PC-3 (cell line): Measurements from ENCODE around the gene LSM3. TPM values are rescaled to one million over a fixed set of nuclear protein-coding genes. Genes with fewer than 3 reads are reported as not detected.

ENCODE experiments used
- ATAC-seq: fragments of 200-7000 bp; cut with Tn5 transposase; 2 replicates; pipeline ENCODE4 v1.9.1; 2020; ENCODE audit warnings: mild to moderate bottlenecking, moderate library complexity
- BruUV-seq: library from RNA; stranded (reverse); fragments of 400-500 nt; replicated peaks from 2 replicates; lab custom pipeline; 2021; lab: Mats Ljungman, UMichigan
- CTCF ChIA-PET: fragments of 300-600 bp; sonication (Branson Sonifier 250); formaldehyde crosslinking; loops from one replicate; lab custom pipeline; 2022; ENCODE audit warnings: antibody characterized with exemption; lab: Charles Lee
- POLR2A ChIA-PET: fragments of 300-600 bp; sonication (Branson Sonifier 250); formaldehyde crosslinking; loops from one replicate; lab custom pipeline; 2022; ENCODE audit warnings: antibody characterized with exemption; ENCODE audit not compliant: unreplicated experiment; lab: Charles Lee
- DNase-seq: peaks from one replicate; pipeline ENCODE4 v3.0.0-alpha.2; 2015
- H2AFZ ChIP-seq: fragments of 300-600 bp; sonication (generic); 2 replicates; pipeline ENCODE4 v1.6.0; 2016; ENCODE audit warnings: antibody characterized with exemption, low read length
- H3F3A ChIP-seq: fragments of 300-600 bp; sonication (generic); one replicate; pipeline ENCODE4 v1.6.0; 2017; ENCODE audit warnings: antibody characterized with exemption, low read length, control low read depth, mild to moderate bottlenecking; ENCODE audit not compliant: unreplicated experiment
- H3K27ac ChIP-seq: fragments of 300-600 bp; sonication (generic); 2 replicates; pipeline ENCODE4 v1.5.1; 2016; ENCODE audit warnings: mild to moderate bottlenecking, low read length
- H3K27me3 ChIP-seq: fragments of 300-600 bp; sonication (generic); 2 replicates; pipeline ENCODE4 v1.6.1; 2016; ENCODE audit warnings: low read length, mixed read lengths
- H3K36me3 ChIP-seq: fragments of 300-600 bp; sonication (generic); 2 replicates; pipeline ENCODE4 v1.6.1; 2016; ENCODE audit warnings: low read depth, mixed run types, low read length, mixed read lengths
- H3K4me1 ChIP-seq: fragments of 300-600 bp; sonication (generic); 2 replicates; pipeline ENCODE4 v1.5.1; 2016; ENCODE audit warnings: low read length; ENCODE audit not compliant: insufficient read depth
- H3K4me2 ChIP-seq: fragments of 300-600 bp; sonication (generic); 2 replicates; pipeline ENCODE4 v1.6.0; 2016; ENCODE audit warnings: low read length
- H3K4me3 ChIP-seq: fragments of 300-600 bp; sonication (generic); 2 replicates; pipeline ENCODE4 v1.5.1; 2016; ENCODE audit warnings: mild to moderate bottlenecking, low read length, mixed read lengths
- H3K79me2 ChIP-seq: fragments of 300-600 bp; sonication (generic); 2 replicates; pipeline ENCODE4 v1.6.1; 2017; ENCODE audit warnings: low read length, mixed read lengths
- H3K9ac ChIP-seq: fragments of 300-600 bp; sonication (generic); 2 replicates; pipeline ENCODE4 v1.6.0; 2016; ENCODE audit warnings: mild to moderate bottlenecking, low read length
- H3K9me2 ChIP-seq: fragments of 300-600 bp; sonication (generic); replicated peaks from 2 replicates; pipeline ENCODE4 v1.6.1; 2016; ENCODE audit warnings: mixed run types, low read length, mixed read lengths
- H3K9me3 ChIP-seq: fragments of 300-600 bp; sonication (generic); 2 replicates; pipeline ENCODE4 v1.6.1; 2016; ENCODE audit warnings: low read length, mixed read lengths
- H4K20me1 ChIP-seq: fragments of 300-600 bp; sonication (generic); 2 replicates; pipeline ENCODE4 v1.6.1; 2016; ENCODE audit warnings: low read length, mixed read lengths
- CTCF ChIP-seq: fragments of 300-600 bp; sonication (generic); conservative IDR thresholded peaks from 2 replicates; pipeline ENCODE4 v1.5.1; 2017; ENCODE audit warnings: antibody characterized with exemption, low read depth, mild to moderate bottlenecking, low read length
- EZH2 ChIP-seq: fragments of 300-600 bp; sonication (generic); IDR thresholded peaks from one replicate; pipeline ENCODE4 v1.6.1; 2017; ENCODE audit warnings: antibody characterized with exemption, mild to moderate bottlenecking, low read length; ENCODE audit not compliant: unreplicated experiment
- EZH2phosphoT487 ChIP-seq: fragments of 300-600 bp; sonication (generic); IDR thresholded peaks from 2 replicates; pipeline ENCODE4 v1.6.1; 2018; ENCODE audit warnings: mild to moderate bottlenecking, antibody characterized with exemption, low read length, borderline replicate concordance
- intact Hi-C: fragments of 100-400 bp; cut with micrococcal nuclease; formaldehyde crosslinking; loops from 2 replicates; pipeline ENCODE4 v1.9.0; 2023
- total RNA-seq: library from RNA; depleted of rRNA; stranded (reverse); fragments of >200 nt; gene quantifications from 2 replicates; pipeline ENCODE4 v1.2.3, GENCODE V29; 2014

LSM3 gene
- total RNA-seq, 1 experiment from 2014 or later = 27.2 TPM

GRCh38 chr3:14172496-14172895, 6.1 kb upstream of the LSM3 start:
- H3K4me2 ChIP-seq = no peak overlapping the region
- H3K4me3 ChIP-seq = no peak overlapping the region
- POLR2A ChIA-PET = interaction anchor here (0.8 kb wide), 1 partner anchor 27 kb away, joined by 4 read pairs; no protein-coding TSS in a partner anchor
- peaks cover 12% of the 10 kb centered on the region; the same call in 1 of the 2 replicates for H4K20me1 ChIP-seq
- peaks cover 30% of the 10 kb centered on the region for H3K4me1 ChIP-seq
- no peak overlapping the region for H3K27ac ChIP-seq
- no TSS peak for BruUV-seq
- no peaks in the 10 kb centered on the region for H3F3A ChIP-seq
- no peaks in the 10 kb centered on the region for H3K9me2 ChIP-seq
- H3K9ac ChIP-seq = no peak overlapping the region
- CTCF ChIA-PET = no interaction called here
- H2AFZ ChIP-seq = no peak overlapping the region
- H3K27me3 ChIP-seq = no peaks in the 10 kb centered on the region
- DNase-seq (no peak), ATAC-seq (no peak)
- intact Hi-C loops = no loop called here
- H3K79me2 ChIP-seq = peaks cover 38% of the 10 kb centered on the region
- no peaks in the 10 kb centered on the region for H3K9me3 ChIP-seq
- H3K36me3 ChIP-seq = peaks cover 48% of the 10 kb centered on the region
- TF ChIP-seq EZH2 (no peak), CTCF (no peak), EZH2phosphoT487 (no peak)

DNA sequence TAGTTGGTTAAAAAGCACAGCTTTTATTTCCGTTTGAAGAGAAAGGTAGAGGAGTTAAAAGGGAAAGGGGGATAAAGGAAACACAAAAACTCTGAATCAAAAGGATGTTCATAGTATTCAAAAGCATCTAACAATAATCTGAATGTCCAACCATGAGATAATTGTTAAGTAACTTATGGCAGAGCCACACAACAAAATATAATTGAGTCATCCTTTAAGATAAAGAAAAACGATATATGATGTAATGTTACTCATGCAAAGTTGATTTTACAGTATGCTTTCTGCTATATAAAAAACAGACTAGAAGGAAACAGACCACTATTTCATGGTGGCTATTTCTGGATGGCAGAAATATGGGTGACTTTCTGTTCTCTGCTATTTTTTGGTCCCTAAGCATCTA, 4.1 kb upstream of the LSM3 start:
- Histone ChIP-seq H3K4me3 (no peak overlapping the region), H3K9me3 (no peaks in the 10 kb centered on the region), H3K27me3 (no peaks in the 10 kb centered on the region), H3K4me2 (no peak overlapping the region), H4K20me1 (peaks cover 12% of the 10 kb centered on the region; the same call in 1 of the 2 replicates), H3K36me3 (peaks cover 28% of the 10 kb centered on the region), H3K9me2 (no peaks in the 10 kb centered on the region), H2AFZ (no peak overlapping the region), H3K27ac (no peak overlapping the region), H3K79me2 (peaks cover 54% of the 10 kb centered on the region), H3K9ac (no peak overlapping the region), H3F3A (no peaks in the 10 kb centered on the region), H3K4me1 (peaks cover 34% of the 10 kb centered on the region)
- ATAC-seq = no peak
- DNase-seq = no peak
- no peak for TF ChIP-seq EZH2
- no peak for TF ChIP-seq CTCF
- no peak for TF ChIP-seq EZH2phosphoT487
- POLR2A ChIA-PET = interaction anchor here (0.6 kb wide), 1 partner anchor 50 kb away, joined by 5 read pairs; the partner anchor contains the start of genes CHCHD4 and TMEM43
- intact Hi-C loops = no loop called here
- CTCF ChIA-PET = no interaction called here
- no TSS peak for BruUV-seq

- DNase-seq (peak; percentile 22), ATAC-seq (no peak)
- Histone ChIP-seq H3K9me2 (no peaks in the 10 kb centered on the region), H3F3A (no peaks in the 10 kb centered on the region), H3K36me3 (peaks cover 18% of the 10 kb centered on the region), H3K27ac (no peak overlapping the region), H3K4me3 (no peak overlapping the region), H3K9me3 (no peaks in the 10 kb centered on the region), H2AFZ (no peak overlapping the region), H3K9ac (no peak overlapping the region), H3K27me3 (no peaks in the 10 kb centered on the region), H3K79me2 (peaks cover 64% of the 10 kb centered on the region), H3K4me1 (peaks cover 40% of the 10 kb centered on the region), H4K20me1 (peaks cover 12% of the 10 kb centered on the region; the same call in 1 of the 2 replicates), H3K4me2 (no peak overlapping the region)
- POLR2A ChIA-PET = interaction anchor here (0.6 kb wide), 1 partner anchor 18 kb away, joined by 11 read pairs; no protein-coding TSS in a partner anchor
- intact Hi-C loops = loop anchor here (5.0 kb wide), 1 partner anchor 477 kb away; the partner anchor contains the start of gene CCDC174
- CTCF ChIA-PET = no interaction called here
- BruUV-seq = no TSS peak
- TF ChIP-seq EZH2phosphoT487 = no peak
- TF ChIP-seq EZH2 = no peak
- TF ChIP-seq CTCF = no peak
Measured at GRCh38 chr3:14175383-14176037, 3.1 kb upstream of the LSM3 start.
